Measurements from ENCODE around the gene GRID1.

Gene GRID1

DNA sequence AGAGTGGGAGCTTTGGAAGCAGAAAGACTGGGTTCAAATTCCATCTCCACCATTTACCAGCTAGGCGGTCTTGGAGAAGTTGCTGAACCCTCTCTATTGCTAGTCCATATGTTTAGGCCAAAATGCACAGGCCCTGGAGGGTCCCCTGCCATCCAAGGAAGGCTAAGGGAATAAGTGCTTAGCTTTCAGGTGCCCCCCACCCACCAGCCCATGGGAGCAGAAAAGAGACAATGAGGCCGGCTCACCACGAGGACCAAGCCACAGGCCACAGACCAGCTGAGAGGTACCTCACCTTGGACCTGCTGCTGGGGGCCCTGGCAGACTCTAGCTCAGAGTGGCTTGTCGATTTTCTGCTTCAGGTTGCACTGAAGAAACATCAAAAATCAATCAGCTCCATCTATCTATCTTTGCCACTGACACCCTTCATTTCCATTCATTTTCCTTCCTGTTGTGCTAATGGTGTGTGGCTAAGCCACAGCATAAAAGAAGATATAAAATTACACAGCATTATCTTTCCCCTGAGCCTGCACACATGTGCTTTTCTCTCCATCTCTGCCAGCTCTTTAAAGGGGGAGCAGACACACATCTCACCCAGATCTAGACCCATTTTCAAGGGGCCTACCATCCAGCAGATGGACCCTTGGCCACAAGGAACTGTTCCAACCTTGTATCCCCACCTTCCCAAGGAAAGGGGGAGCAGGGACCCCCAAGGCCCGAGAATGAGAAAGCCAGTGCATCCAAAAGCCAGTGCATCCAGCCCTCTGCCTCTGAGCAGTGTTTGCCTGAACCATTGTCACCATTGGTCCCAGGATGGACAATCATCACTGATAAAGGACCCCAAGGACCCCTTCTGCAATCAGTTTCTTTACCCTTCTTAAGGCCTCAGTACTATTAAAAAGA lies 65.4 kb downstream of the GRID1 start:
- H3K27ac ChIP-seq (ENCODE audit: low read depth, low read length, poor library complexity, severe bottlenecking) = no peak overlapping the region
- H3K79me2 ChIP-seq (ENCODE audit: insufficient read depth, low read length) = no peaks in the 10 kb centered on the region
- no peak overlapping the region for H3K4me3 ChIP-seq (ENCODE audit: low read depth, low read length, poor library complexity, severe bottlenecking)
- H3K9me3 ChIP-seq (ENCODE audit: low read length) = no peaks in the 10 kb centered on the region
- no peaks in the 10 kb centered on the region for H4K20me1 ChIP-seq (ENCODE audit: insufficient read depth, low read length)
- H3K9ac ChIP-seq (ENCODE audit: low read length) = no peak overlapping the region
- no peaks in the 10 kb centered on the region for H3F3A ChIP-seq (ENCODE audit: insufficient read depth, low read length)
- no peaks in the 10 kb centered on the region for H3K36me3 ChIP-seq (ENCODE audit: insufficient read depth, low read length)
- H2AFZ ChIP-seq (ENCODE audit: low read length) = no peak overlapping the region
- no peak overlapping the region for H3K4me2 ChIP-seq (ENCODE audit: low read length)
- no peaks in the 10 kb centered on the region for H3K9me2 ChIP-seq (ENCODE audit: low read depth, low read length)
- no peaks in the 10 kb centered on the region for H3K4me1 ChIP-seq (ENCODE audit: insufficient read depth, low read length, severe bottlenecking)
- TF ChIP-seq EZH2 (IDR thresholded peaks at IDR 0.05; ENCODE audit: borderline replicate concordance, low read length) = no peak
- TF ChIP-seq, protein P1, sequence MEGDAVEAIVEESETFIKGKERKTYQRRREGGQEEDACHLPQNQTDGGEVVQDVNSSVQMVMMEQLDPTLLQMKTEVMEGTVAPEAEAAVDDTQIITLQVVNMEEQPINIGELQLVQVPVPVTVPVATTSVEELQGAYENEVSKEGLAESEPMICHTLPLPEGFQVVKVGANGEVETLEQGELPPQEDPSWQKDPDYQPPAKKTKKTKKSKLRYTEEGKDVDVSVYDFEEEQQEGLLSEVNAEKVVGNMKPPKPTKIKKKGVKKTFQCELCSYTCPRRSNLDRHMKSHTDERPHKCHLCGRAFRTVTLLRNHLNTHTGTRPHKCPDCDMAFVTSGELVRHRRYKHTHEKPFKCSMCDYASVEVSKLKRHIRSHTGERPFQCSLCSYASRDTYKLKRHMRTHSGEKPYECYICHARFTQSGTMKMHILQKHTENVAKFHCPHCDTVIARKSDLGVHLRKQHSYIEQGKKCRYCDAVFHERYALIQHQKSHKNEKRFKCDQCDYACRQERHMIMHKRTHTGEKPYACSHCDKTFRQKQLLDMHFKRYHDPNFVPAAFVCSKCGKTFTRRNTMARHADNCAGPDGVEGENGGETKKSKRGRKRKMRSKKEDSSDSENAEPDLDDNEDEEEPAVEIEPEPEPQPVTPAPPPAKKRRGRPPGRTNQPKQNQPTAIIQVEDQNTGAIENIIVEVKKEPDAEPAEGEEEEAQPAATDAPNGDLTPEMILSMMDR (IDR thresholded peaks at IDR 0.05; ENCODE audit: low read length) = no peak
- H3K27me3 ChIP-seq (ENCODE audit: insufficient read depth, low read length) = peaks cover 5% of the 10 kb centered on the region

- Histone ChIP-seq H3K9ac (ENCODE audit: low read length) (no peak overlapping the region), H3K9me2 (ENCODE audit: low read depth, low read length) (no peaks in the 10 kb centered on the region), H3K4me2 (ENCODE audit: low read length) (no peak overlapping the region)
Measured at GRCh38 chr10:86300399-86300925, 66.1 kb downstream of the GRID1 start.

DNA sequence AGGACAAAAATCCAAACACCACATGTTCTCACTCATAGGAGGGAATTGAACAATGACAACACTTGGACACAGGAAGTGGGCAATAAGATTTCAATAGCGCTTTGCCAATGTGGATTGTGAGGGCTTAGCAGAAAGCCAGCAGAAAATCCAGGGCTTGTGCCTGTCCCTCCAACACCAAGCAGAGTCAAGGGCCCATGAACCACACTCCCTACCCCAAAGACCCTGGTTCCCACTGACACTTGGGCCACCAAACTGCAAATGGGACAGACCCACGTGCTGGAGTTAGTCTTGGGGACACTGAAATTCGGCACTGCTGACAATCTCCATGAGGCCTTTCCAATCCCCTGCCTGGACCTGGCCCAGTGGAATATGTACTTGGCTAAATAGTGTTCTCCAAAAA lies 67.0 kb downstream of the GRID1 start:
- H3K9me2 ChIP-seq (ENCODE audit: low read depth, low read length) = no peaks in the 10 kb centered on the region
- H3K4me3 ChIP-seq (ENCODE audit: low read depth, low read length, poor library complexity, severe bottlenecking) = no peak overlapping the region
- H3K27me3 ChIP-seq (ENCODE audit: insufficient read depth, low read length) = peaks cover 5% of the 10 kb centered on the region
- H3K9ac ChIP-seq (ENCODE audit: low read length) = no peak overlapping the region
- H3K4me1 ChIP-seq (ENCODE audit: insufficient read depth, low read length, severe bottlenecking) = no peaks in the 10 kb centered on the region
- TF ChIP-seq EZH2 (IDR thresholded peaks at IDR 0.05; ENCODE audit: borderline replicate concordance, low read length) = no peak
- TF ChIP-seq, protein P1 (IDR thresholded peaks at IDR 0.05; ENCODE audit: low read length) = no peak
- no peaks in the 10 kb centered on the region for H3K9me3 ChIP-seq (ENCODE audit: low read length)
- H2AFZ ChIP-seq (ENCODE audit: low read length) = no peak overlapping the region
- no peaks in the 10 kb centered on the region for H3F3A ChIP-seq (ENCODE audit: insufficient read depth, low read length)
- H3K79me2 ChIP-seq (ENCODE audit: insufficient read depth, low read length) = no peaks in the 10 kb centered on the region
- no peak overlapping the region for H3K4me2 ChIP-seq (ENCODE audit: low read length)
- no peak overlapping the region for H3K27ac ChIP-seq (ENCODE audit: low read depth, low read length, poor library complexity, severe bottlenecking)
- H4K20me1 ChIP-seq (ENCODE audit: insufficient read depth, low read length) = no peaks in the 10 kb centered on the region
- no peaks in the 10 kb centered on the region for H3K36me3 ChIP-seq (ENCODE audit: insufficient read depth, low read length)

More at GRCh38 chr10:86300399-86300925, 66.1 kb downstream of the GRID1 start:
- no peaks in the 10 kb centered on the region for H3K9me3 ChIP-seq (ENCODE audit: low read length)
- no peaks in the 10 kb centered on the region for H4K20me1 ChIP-seq (ENCODE audit: insufficient read depth, low read length)
- H3K27ac ChIP-seq (ENCODE audit: low read depth, low read length, poor library complexity, severe bottlenecking) = no peak overlapping the region
- peaks cover 5% of the 10 kb centered on the region for H3K27me3 ChIP-seq (ENCODE audit: insufficient read depth, low read length)
- no peaks in the 10 kb centered on the region for H3K79me2 ChIP-seq (ENCODE audit: insufficient read depth, low read length)
- no peak overlapping the region for H2AFZ ChIP-seq (ENCODE audit: low read length)
- H3K4me3 ChIP-seq (ENCODE audit: low read depth, low read length, poor library complexity, severe bottlenecking) = no peak overlapping the region
- TF ChIP-seq, protein P1 (IDR thresholded peaks at IDR 0.05; ENCODE audit: low read length) = no peak
- TF ChIP-seq EZH2 (IDR thresholded peaks at IDR 0.05; ENCODE audit: borderline replicate concordance, low read length) = no peak
- no peaks in the 10 kb centered on the region for H3K36me3 ChIP-seq (ENCODE audit: insufficient read depth, low read length)
- H3K4me1 ChIP-seq (ENCODE audit: insufficient read depth, low read length, severe bottlenecking) = no peaks in the 10 kb centered on the region
- H3F3A ChIP-seq (ENCODE audit: insufficient read depth, low read length) = no peaks in the 10 kb centered on the region
